MCF 10A (cell line): ENCODE data around the gene LYPD4. TPM values are rescaled to one million over a fixed set of nuclear protein-coding genes. Genes with fewer than 3 reads are reported as not detected.

ENCODE experiments used
- BruUV-seq: library from RNA; stranded (reverse); fragments of 400-500 nt; replicated peaks from 2 replicates; lab custom pipeline; 2021; lab: Mats Ljungman, UMichigan
- CTCF ChIA-PET: fragments of 300-600 bp; sonication (Branson Sonifier 250); formaldehyde crosslinking; extraction: SDS; loops from one replicate; lab custom pipeline; 2021; ENCODE audit warnings: antibody characterized with exemption, inconsistent platforms; lab: Yijun Ruan, JAX
- POLR2A ChIA-PET: fragments of 300-600, 350-650 bp; sonication (Branson Sonifier 250); formaldehyde crosslinking; extraction: SDS; loops from one replicate; lab custom pipeline; 2020; ENCODE audit warnings: antibody characterized with exemption, inconsistent platforms; lab: Yijun Ruan, JAX
- DNase-seq: peaks from one replicate; pipeline ENCODE4 v3.0.0-alpha.2; 2018; ENCODE audit not compliant: unreplicated experiment
- H3K27ac Mint-ChIP-seq: one replicate; pipeline ENCODE4 v1.8.0; 2022; ENCODE audit warnings: mild to moderate bottlenecking, low read depth, mixed read lengths; ENCODE audit not compliant: unreplicated experiment
- H3K27me3 Mint-ChIP-seq: one replicate; pipeline ENCODE4 v1.8.0; 2022; ENCODE audit warnings: mixed read lengths; ENCODE audit not compliant: insufficient read depth, unreplicated experiment
- H3K36me3 Mint-ChIP-seq: one replicate; pipeline ENCODE4 v1.8.0; 2022; ENCODE audit warnings: mild to moderate bottlenecking, moderate library complexity, mixed read lengths; ENCODE audit not compliant: insufficient read depth, unreplicated experiment
- H3K4me1 Mint-ChIP-seq: one replicate; pipeline ENCODE4 v1.8.0; 2022; ENCODE audit warnings: mixed read lengths; ENCODE audit not compliant: insufficient read depth, unreplicated experiment
- H3K4me3 Mint-ChIP-seq: one replicate; pipeline ENCODE4 v1.8.0; 2022; ENCODE audit warnings: mild to moderate bottlenecking, moderate library complexity, mixed read lengths; ENCODE audit not compliant: unreplicated experiment
- H3K9me3 Mint-ChIP-seq: one replicate; pipeline ENCODE4 v1.8.0; 2022; ENCODE audit warnings: mixed read lengths; ENCODE audit not compliant: unreplicated experiment
- CTCF ChIP-seq: fragments of 200-600 bp; IDR thresholded peaks from one replicate; pipeline ENCODE4 v1.8.0; 2022; ENCODE audit warnings: antibody characterized with exemption, mild to moderate bottlenecking; ENCODE audit not compliant: unreplicated experiment
- intact Hi-C: fragments of 100-400 bp; cut with micrococcal nuclease; formaldehyde crosslinking; loops from 2 replicates; pipeline ENCODE4 v1.14.1; 2022
- total RNA-seq: library from RNA; stranded (reverse); gene quantifications from 2 replicates; pipeline ENCODE4 v1.2.3, GENCODE V29; 2022

The LYPD4 gene
- total RNA-seq, 1 experiment from 2014 or later, result not detected

- no peak for DNase-seq
- CTCF ChIA-PET, result interaction anchor here (0.6 to 2.7 kb wide), 4 partner anchors 12 to 42 kb away, joined by 3 to 33 read pairs (median 12); no protein-coding TSS in a partner anchor
- no TSS peak for BruUV-seq
- Mint-ChIP-seq H3K9me3 (no peaks in the 10 kb centered on the region), H3K27me3 (peaks cover 70% of the 10 kb centered on the region), H3K36me3 (no peaks in the 10 kb centered on the region), H3K4me1 (peaks cover 10% of the 10 kb centered on the region), H3K27ac (no peak overlapping the region), H3K4me3 (no peak overlapping the region)
- POLR2A ChIA-PET, result no interaction called here
- intact Hi-C loops, result loop anchor here (5.0 kb wide), 1 partner anchor 155 kb away; no protein-coding TSS in a partner anchor
- TF ChIP-seq CTCF, result no peak
Measured at GRCh38 chr19:41796901-41797300, 47.6 kb downstream of the LYPD4 start.

GRCh38 chr19:41796362-41796761 is 48.1 kb downstream of the LYPD4 start, which contains the start of gene CEACAM3:
Gene CEACAM3, plus strand, starts transcription at chr19:41796587. Its CDS starts 91 bp downstream, at chr19:41796678.
- BruUV-seq, result no TSS peak
- no peak for DNase-seq
- intact Hi-C loops, result loop anchor here (5.0 kb wide), 1 partner anchor 156 kb away; no protein-coding TSS in a partner anchor
- ChIA-PET CTCF (interaction anchor here (0.6 to 2.7 kb wide), 13 partner anchors 9 to 168 kb away, joined by 3 to 33 read pairs (median 8); no protein-coding TSS in a partner anchor), POLR2A (no interaction called here)
- Mint-ChIP-seq H3K4me1 (peaks cover 10% of the 10 kb centered on the region), H3K27ac (no peak within 1 kb of the TSS), H3K9me3 (no peaks in the 10 kb centered on the region), H3K4me3 (no peak within 1 kb of the TSS), H3K36me3 (no peaks in the 10 kb centered on the region), H3K27me3 (peaks cover 70% of the 10 kb centered on the region)
- no peak for TF ChIP-seq CTCF

GRCh38 chr19:41795031-41795461 is 49.4 kb downstream of the LYPD4 start:
- ChIA-PET CTCF (interaction anchor here (0.5 to 3.0 kb wide), 31 partner anchors 10 to 159 kb away, joined by 3 to 33 read pairs (median 5); partner anchors contain the start of gene CEACAM7), POLR2A (interaction anchor here (0.6 kb wide), 1 partner anchor 525 kb away, joined by 4 read pairs; no protein-coding TSS in a partner anchor)
- Mint-ChIP-seq H3K4me3 (no peak overlapping the region), H3K4me1 (peaks cover 10% of the 10 kb centered on the region), H3K27ac (no peak overlapping the region), H3K36me3 (no peaks in the 10 kb centered on the region), H3K9me3 (no peaks in the 10 kb centered on the region), H3K27me3 (peaks cover 70% of the 10 kb centered on the region)
- intact Hi-C loops, result loop anchor here (5.0 kb wide), 1 partner anchor 157 kb away; no protein-coding TSS in a partner anchor
- BruUV-seq, result no TSS peak
- peak; percentile 64 for DNase-seq
- peak; percentile 75 for TF ChIP-seq CTCF

- no peaks in the 10 kb centered on the region for H3K9me3 Mint-ChIP-seq
- intact Hi-C loops, result loop anchor here (1.0 kb wide), 1 partner anchor 28 kb away; no protein-coding TSS in a partner anchor
- no TSS peak for BruUV-seq
- H3K4me3 Mint-ChIP-seq, result no peak overlapping the region
- no peak for DNase-seq
- no peak for TF ChIP-seq CTCF
- H3K4me1 Mint-ChIP-seq, result peaks cover 10% of the 10 kb centered on the region
- peaks cover 84% of the 10 kb centered on the region for H3K27me3 Mint-ChIP-seq
- ChIA-PET CTCF (interaction anchor here (0.7 to 3.3 kb wide), 19 partner anchors 9 to 257 kb away, joined by 3 to 25 read pairs (median 4); partner anchors contain the start of genes CEACAM6 and RABAC1), POLR2A (interaction anchor here (0.8 to 1.0 kb wide), 2 partner anchors 66 to 164 kb away, joined by 3 read pairs; partner anchors contain the start of gene RPS19)
- no peaks in the 10 kb centered on the region for H3K36me3 Mint-ChIP-seq
- H3K27ac Mint-ChIP-seq, result no peak overlapping the region
Measured at GRCh38 chr19:41793414-41793727, 51.1 kb downstream of the LYPD4 start.
